Measurements from ENCODE around the gene PPP1R13B. TPM values are rescaled to one million over a fixed set of nuclear protein-coding genes. Genes with fewer than 3 reads are reported as not detected.

Gene PPP1R13B
- total and polyA plus RNA-seq, 12 donors = 9.6 to 42.4 (median 22.6) TPM

- H3K27ac ChIP-seq = no peak overlapping the region
- TF ChIP-seq CTCF (IDR thresholded peaks at IDR 0.05) (no peak), POLR2A (IDR thresholded peaks at IDR 0.05) (no peak)
- intact Hi-C loops (cut with DNase I) = no loop called here
- no peaks in the 10 kb centered on the region for H3K36me3 ChIP-seq (replicated peaks in 1 of 2)
- no peaks in the 10 kb centered on the region for H3K27me3 ChIP-seq
- no peaks in the 10 kb centered on the region for H3K4me1 ChIP-seq (replicated peaks in 1 of 2)
- 93 to 97% (median 94%) methylated on average over 7 of the region's 7 CpGs for WGBS, 4 donors
- H3K4me3 ChIP-seq = no peak overlapping the region
- DNase-seq = no peak
- H3K9me3 ChIP-seq (replicated peaks in 1 of 3) = no peaks in the 10 kb centered on the region
Observed at GRCh38 chr14:103775506-103775905, 71.9 kb downstream of the PPP1R13B start.

- no peaks in the 10 kb centered on the region for H3K36me3 ChIP-seq (replicated peaks in 1 of 2)
- no peaks in the 10 kb centered on the region for H3K4me1 ChIP-seq (replicated peaks in 1 of 2)
- H3K27ac ChIP-seq = no peak overlapping the region
- intact Hi-C loops (cut with DNase I) = no loop called here
- TF ChIP-seq CTCF (IDR thresholded peaks at IDR 0.05) (no peak), POLR2A (IDR thresholded peaks at IDR 0.05) (no peak)
- no peak overlapping the region for H3K4me3 ChIP-seq
- H3K27me3 ChIP-seq = no peaks in the 10 kb centered on the region
- H3K9me3 ChIP-seq (replicated peaks in 1 of 3) = no peaks in the 10 kb centered on the region
- WGBS, 4 donors = 77 to 89% (median 81%) methylated on average over 2 of the region's 2 CpGs
- no peak for DNase-seq
Observed at GRCh38 chr14:103773521-103773920, 73.9 kb downstream of the PPP1R13B start.

- Histone ChIP-seq H3K27ac (no peak overlapping the region), H3K9me3 (replicated peaks in 1 of 3) (no peaks in the 10 kb centered on the region), H3K4me1 (replicated peaks in 1 of 2) (no peaks in the 10 kb centered on the region), H3K27me3 (no peaks in the 10 kb centered on the region), H3K36me3 (replicated peaks in 1 of 2) (no peaks in the 10 kb centered on the region), H3K4me3 (no peak overlapping the region)
- WGBS, 4 donors = 65 to 81% (median 77%) methylated on average over 1 of the region's 1 CpG
- DNase-seq = no peak
- intact Hi-C loops (cut with DNase I) = no loop called here
- no peak for TF ChIP-seq POLR2A (IDR thresholded peaks at IDR 0.05)
Observed at GRCh38 chr14:103772078-103772712, 75.2 kb downstream of the PPP1R13B start.

- Histone ChIP-seq H3K36me3 (replicated peaks in 1 of 2) (no peaks in the 10 kb centered on the region), H3K27ac (no peak overlapping the region), H3K27me3 (no peaks in the 10 kb centered on the region), H3K4me3 (no peak overlapping the region), H3K9me3 (replicated peaks in 1 of 3) (no peaks in the 10 kb centered on the region), H3K4me1 (replicated peaks in 1 of 2) (no peaks in the 10 kb centered on the region)
- WGBS, 4 donors = 73 to 95% (median 89%) methylated on average over 4 of the region's 4 CpGs
- DNase-seq = no peak
- intact Hi-C loops (cut with DNase I) = no loop called here
- TF ChIP-seq CTCF (IDR thresholded peaks at IDR 0.05) = no peak
- no peak for TF ChIP-seq POLR2A (IDR thresholded peaks at IDR 0.05)
Observed at GRCh38 chr14:103770902-103771301, 76.5 kb downstream of the PPP1R13B start.

DNA sequence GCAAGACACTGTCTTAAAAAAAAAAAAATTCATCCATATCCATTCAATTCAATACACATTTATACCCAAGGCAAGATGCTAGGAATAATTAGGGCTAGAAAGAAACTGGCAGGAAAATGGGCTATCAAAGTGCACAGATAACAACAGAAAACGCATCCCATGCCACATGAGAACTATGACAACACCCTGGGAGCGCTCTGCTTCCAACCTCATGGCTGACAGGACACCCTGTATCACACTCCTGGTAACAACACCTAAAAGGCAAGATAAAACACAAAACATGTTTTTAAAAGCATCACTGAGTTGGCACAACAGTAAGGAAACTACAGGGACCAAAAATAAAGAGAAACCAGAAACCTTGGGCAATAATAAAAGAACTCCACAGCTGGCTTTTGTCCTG, 76.9 kb downstream of the PPP1R13B start:
- WGBS, 4 donors = 89 to 100% (median 91%) methylated on average over 2 of the region's 2 CpGs
- Histone ChIP-seq H3K27me3 (no peaks in the 10 kb centered on the region), H3K4me1 (replicated peaks in 1 of 2) (no peaks in the 10 kb centered on the region), H3K27ac (no peak overlapping the region), H3K36me3 (replicated peaks in 1 of 2) (no peaks in the 10 kb centered on the region), H3K4me3 (no peak overlapping the region), H3K9me3 (replicated peaks in 1 of 3) (no peaks in the 10 kb centered on the region)
- intact Hi-C loops (cut with DNase I) = no loop called here
- TF ChIP-seq POLR2A (IDR thresholded peaks at IDR 0.05) (no peak), CTCF (IDR thresholded peaks at IDR 0.05) (no peak)
- no peak for DNase-seq

Data from adrenal gland (tissue), 12 donors.